H9 (cell line): ENCODE results near the gene THSD7B. TPM values are rescaled to one million over a fixed set of nuclear protein-coding genes. Genes with fewer than 3 reads are reported as not detected.

ENCODE experiments used
- DNase-seq: peaks from one replicate; pipeline ENCODE4 v3.0.0-alpha.2; 2017
- H2AFZ ChIP-seq: one replicate; pipeline ENCODE4 v1.6.1; 2013; ENCODE audit warnings: mild to moderate bottlenecking, low read length, control low read depth, moderate library complexity
- H2AK5ac ChIP-seq: 2 replicates; pipeline ENCODE4 v1.6.1; 2013; ENCODE audit warnings: low read length, control low read depth, mixed read lengths; ENCODE audit not compliant: insufficient read length
- H2BK120ac ChIP-seq: one replicate; pipeline ENCODE4 v1.6.1; 2013; ENCODE audit warnings: low read depth, mild to moderate bottlenecking, low read length, control low read depth, inconsistent platforms; ENCODE audit not compliant: poor library complexity, severe bottlenecking
- H2BK12ac ChIP-seq: 2 replicates; pipeline ENCODE4 v1.6.1; 2013; ENCODE audit warnings: low read length, control low read depth, mixed read lengths, low read depth; ENCODE audit not compliant: insufficient read length
- H2BK15ac ChIP-seq: 2 replicates; pipeline ENCODE4 v1.6.1; 2013; ENCODE audit warnings: low read depth, low read length, control low read depth
- H2BK20ac ChIP-seq: one replicate; pipeline ENCODE4 v1.6.1; 2013; ENCODE audit warnings: low read depth, mild to moderate bottlenecking, low read length, control low read depth, inconsistent platforms; ENCODE audit not compliant: poor library complexity, severe bottlenecking
- H2BK5ac ChIP-seq: 2 replicates; pipeline ENCODE4 v1.6.1; 2013; ENCODE audit warnings: low read length, control low read depth, mixed read lengths; ENCODE audit not compliant: insufficient read length
- H3K14ac ChIP-seq: 2 replicates; pipeline ENCODE4 v1.6.1; 2013; ENCODE audit warnings: low read length, control low read depth; ENCODE audit not compliant: insufficient read depth
- H3K18ac ChIP-seq: 2 replicates; pipeline ENCODE4 v1.6.1; 2013; ENCODE audit warnings: low read depth, mild to moderate bottlenecking, mixed read lengths, low read length, control low read depth; ENCODE audit not compliant: insufficient read length
- H3K23ac ChIP-seq: 2 replicates; pipeline ENCODE4 v1.6.1; 2013; ENCODE audit warnings: low read length, control low read depth, mixed read lengths, low read depth; ENCODE audit not compliant: insufficient read length
- H3K23me2 ChIP-seq: 2 replicates; pipeline ENCODE4 v1.6.1; 2013; ENCODE audit warnings: low read depth, mild to moderate bottlenecking, mixed read lengths, low read length, control low read depth; ENCODE audit not compliant: insufficient read length, poor library complexity, severe bottlenecking
- H3K27ac ChIP-seq: 2 replicates; pipeline ENCODE4 v1.5.1; 2013; ENCODE audit warnings: low read length, control low read depth, mixed read lengths, low read depth; ENCODE audit not compliant: insufficient read length
- H3K27me3 ChIP-seq: 2 replicates; pipeline ENCODE4 v1.6.1; 2013; ENCODE audit warnings: low read length, control low read depth, inconsistent platforms; ENCODE audit not compliant: insufficient read depth
- H3K4ac ChIP-seq: 2 replicates; pipeline ENCODE4 v1.6.1; 2013; ENCODE audit warnings: low read depth, mild to moderate bottlenecking, control low read depth, inconsistent platforms, low read length, moderate library complexity
- H3K4me1 ChIP-seq: 2 replicates; pipeline ENCODE4 v1.6.1; 2013; ENCODE audit warnings: low read length, control low read depth, inconsistent platforms; ENCODE audit not compliant: insufficient read depth
- H3K4me2 ChIP-seq: 2 replicates; pipeline ENCODE4 v1.6.1; 2013; ENCODE audit warnings: low read length, control low read depth, mixed read lengths; ENCODE audit not compliant: insufficient read length, insufficient read depth
- H3K56ac ChIP-seq: 2 replicates; pipeline ENCODE4 v1.6.1; 2013; ENCODE audit warnings: low read depth, mild to moderate bottlenecking, mixed read lengths, low read length, control low read depth; ENCODE audit not compliant: insufficient read length
- H3K79me1 ChIP-seq: 2 replicates; pipeline ENCODE4 v1.6.1; 2013; ENCODE audit warnings: low read depth, mild to moderate bottlenecking, moderate library complexity, low read length, control low read depth, inconsistent platforms; ENCODE audit not compliant: insufficient read depth, poor library complexity, severe bottlenecking
- H3K79me2 ChIP-seq: 2 replicates; pipeline ENCODE4 v1.6.1; 2013; ENCODE audit warnings: low read length, control low read depth, inconsistent platforms; ENCODE audit not compliant: insufficient read depth
- H3K9ac ChIP-seq: 2 replicates; pipeline ENCODE4 v1.6.1; 2013; ENCODE audit warnings: low read length, control low read depth, mixed read lengths; ENCODE audit not compliant: insufficient read length; ENCODE audit errors: extremely low read depth
- H3K9me3 ChIP-seq: one replicate; pipeline ENCODE4 v1.6.1; 2013; ENCODE audit warnings: low read depth, low read length, inconsistent platforms; ENCODE audit not compliant: control insufficient read depth
- H3T11ph ChIP-seq: one replicate; pipeline ENCODE4 v1.6.1; 2013; ENCODE audit warnings: mild to moderate bottlenecking, low read length, control low read depth, inconsistent platforms
- H4K20me1 ChIP-seq: one replicate; pipeline ENCODE4 v1.6.1; 2013; ENCODE audit not compliant: control insufficient read depth, insufficient read length, insufficient read depth
- H4K5ac ChIP-seq: 2 replicates; pipeline ENCODE4 v1.6.1; 2013; ENCODE audit warnings: low read depth, mild to moderate bottlenecking, mixed read lengths, low read length, control low read depth; ENCODE audit not compliant: insufficient read length
- H4K8ac ChIP-seq: replicated peaks from 2 replicates; pipeline ENCODE4 v1.6.1; 2013; ENCODE audit warnings: low read length, control low read depth, mixed read lengths, low read depth; ENCODE audit not compliant: insufficient read length
- H4K91ac ChIP-seq: 2 replicates; pipeline ENCODE4 v1.6.1; 2013; ENCODE audit warnings: low read depth, mild to moderate bottlenecking, moderate library complexity, mixed read lengths, low read length, control low read depth; ENCODE audit not compliant: insufficient read length
- H3K27ac Mint-ChIP-seq, 3 experiments: 2 replicates in 2 of 3; 3 replicates in 1 of 3; pipeline ENCODE4 v1.8.0; 2020 to 2021; ENCODE audit warnings: mixed read lengths in 3 of 3, mild to moderate bottlenecking in 1 of 3, moderate library complexity in 1 of 3
- H3K27me3 Mint-ChIP-seq: 2 replicates; pipeline ENCODE4 v1.8.0; 2021; ENCODE audit warnings: low read depth, mild to moderate bottlenecking, moderate library complexity, mixed read lengths
- H3K36me3 Mint-ChIP-seq, 3 experiments: 2 replicates in 2 of 3; 3 replicates in 1 of 3; pipeline ENCODE4 v1.8.0; 2020 to 2021; ENCODE audit warnings: low read depth in 3 of 3, mixed read lengths in 3 of 3; ENCODE audit not compliant: insufficient read depth in 1 of 3
- H3K4me1 Mint-ChIP-seq, 2 experiments: 2 replicates each; pipeline ENCODE4 v1.8.0; 2020; ENCODE audit warnings: mixed read lengths in 2 of 2
- H3K4me3 Mint-ChIP-seq, 2 experiments: 2 replicates in 1 of 2; 3 replicates in 1 of 2; pipeline ENCODE4 v1.8.0; 2020 to 2021; ENCODE audit warnings: mild to moderate bottlenecking in 2 of 2, mixed read lengths in 2 of 2, moderate library complexity in 1 of 2
- H3K9me3 Mint-ChIP-seq, 2 experiments: 2 replicates in 1 of 2; 3 replicates in 1 of 2; pipeline ENCODE4 v1.8.0; 2020; ENCODE audit warnings: mild to moderate bottlenecking in 2 of 2, mixed read lengths in 2 of 2, moderate library complexity in 1 of 2
- WGBS: extraction: QIAGEN DNeasy Blood & Tissue Kit; methylation state at CpG from one replicate; pipeline ENCODE4 v1.1.7; 2013; ENCODE audit warnings: missing lambda C conversion rate, low lambda C conversion rate, mixed read lengths; ENCODE audit not compliant: insufficient read length; ENCODE audit errors: extremely low coverage; 5-methylcytosine and 5-hydroxymethylcytosine counted together
- total RNA-seq: library from RNA; stranded (reverse); gene quantifications from 2 replicates; pipeline ENCODE4 v1.2.1, GENCODE V29; 2021
- TF ChIP-seq, protein P1 (sequence below): fragments of 200-600 bp; sonication (generic); conservative IDR thresholded peaks from 3 replicates; pipeline ENCODE4 v1.8.0; 2021; ENCODE audit warnings: antibody characterized with exemption, mild to moderate bottlenecking

Gene THSD7B
- total RNA-seq, 1 experiment from 2014 or later = 0.85 TPM

DNA sequence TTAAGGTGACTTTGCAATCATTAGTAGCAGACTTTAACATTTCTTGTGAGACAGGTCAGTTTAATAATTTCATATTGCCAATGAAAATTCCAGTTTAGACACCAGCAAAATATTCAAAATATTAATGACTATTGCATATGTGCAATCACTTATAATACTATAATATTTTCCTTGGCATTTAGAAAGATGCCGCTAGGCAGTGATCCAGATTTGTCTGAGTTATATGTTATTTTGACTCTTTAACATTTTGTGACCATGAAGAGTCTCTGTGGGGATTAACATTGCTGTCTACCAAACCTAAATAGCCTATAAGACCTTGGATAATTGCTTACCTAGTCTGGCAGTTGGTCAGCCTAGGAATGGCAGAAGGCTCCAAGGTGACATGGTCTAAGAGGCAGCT lies 389.6 kb downstream of the THSD7B start:
- H3K27me3 Mint-ChIP-seq = no peaks in the 10 kb centered on the region
- no peak overlapping the region for H2BK5ac ChIP-seq
- no peaks in the 10 kb centered on the region for H3K79me1 ChIP-seq
- no peaks in the 10 kb centered on the region for H3K23me2 ChIP-seq
- no peak overlapping the region for H2BK20ac ChIP-seq
- WGBS = no CpG with 5 or more reads among the region's 1 CpG
- H3K4me3 Mint-ChIP-seq = no peak overlapping the region
- no peak overlapping the region for H3K9ac ChIP-seq
- no peak overlapping the region for H2AK5ac ChIP-seq
- H4K5ac ChIP-seq = no peak overlapping the region
- TF ChIP-seq, protein P1, sequence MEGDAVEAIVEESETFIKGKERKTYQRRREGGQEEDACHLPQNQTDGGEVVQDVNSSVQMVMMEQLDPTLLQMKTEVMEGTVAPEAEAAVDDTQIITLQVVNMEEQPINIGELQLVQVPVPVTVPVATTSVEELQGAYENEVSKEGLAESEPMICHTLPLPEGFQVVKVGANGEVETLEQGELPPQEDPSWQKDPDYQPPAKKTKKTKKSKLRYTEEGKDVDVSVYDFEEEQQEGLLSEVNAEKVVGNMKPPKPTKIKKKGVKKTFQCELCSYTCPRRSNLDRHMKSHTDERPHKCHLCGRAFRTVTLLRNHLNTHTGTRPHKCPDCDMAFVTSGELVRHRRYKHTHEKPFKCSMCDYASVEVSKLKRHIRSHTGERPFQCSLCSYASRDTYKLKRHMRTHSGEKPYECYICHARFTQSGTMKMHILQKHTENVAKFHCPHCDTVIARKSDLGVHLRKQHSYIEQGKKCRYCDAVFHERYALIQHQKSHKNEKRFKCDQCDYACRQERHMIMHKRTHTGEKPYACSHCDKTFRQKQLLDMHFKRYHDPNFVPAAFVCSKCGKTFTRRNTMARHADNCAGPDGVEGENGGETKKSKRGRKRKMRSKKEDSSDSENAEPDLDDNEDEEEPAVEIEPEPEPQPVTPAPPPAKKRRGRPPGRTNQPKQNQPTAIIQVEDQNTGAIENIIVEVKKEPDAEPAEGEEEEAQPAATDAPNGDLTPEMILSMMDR = no peak
- no peak overlapping the region for H3K23ac ChIP-seq
- no peak for DNase-seq
- H3K4me1 Mint-ChIP-seq = no peaks in the 10 kb centered on the region
- H3K27me3 ChIP-seq = no peaks in the 10 kb centered on the region
- no peak overlapping the region for H3K18ac ChIP-seq
- no peaks in the 10 kb centered on the region for H3K79me2 ChIP-seq
- no peak overlapping the region for H2BK120ac ChIP-seq
- no peak overlapping the region for H3T11ph ChIP-seq
- peak overlapping the region in 1 of 3 experiments; percentile 62; a peak in 1 of 7 replicates for H3K27ac Mint-ChIP-seq
- H3K4me1 ChIP-seq = no peaks in the 10 kb centered on the region
- no peak overlapping the region for H4K8ac ChIP-seq
- H2AFZ ChIP-seq = no peak overlapping the region
- no peak overlapping the region for H3K27ac ChIP-seq
- no peak overlapping the region for H4K91ac ChIP-seq
- H3K4me2 ChIP-seq = no peak overlapping the region
- no peak overlapping the region for H2BK12ac ChIP-seq
- no peak overlapping the region for H2BK15ac ChIP-seq
- H4K20me1 ChIP-seq = no peaks in the 10 kb centered on the region
- no peak overlapping the region for H3K56ac ChIP-seq
- H3K9me3 Mint-ChIP-seq = no peaks in the 10 kb centered on the region
- no peaks in the 10 kb centered on the region for H3K9me3 ChIP-seq
- H3K4ac ChIP-seq = no peak overlapping the region
- H3K36me3 Mint-ChIP-seq = no peaks in the 10 kb centered on the region
- no peak overlapping the region for H3K14ac ChIP-seq
